Caco-2 (cell line): ENCODE measurements around the gene ALDH4A1. TPM values are rescaled to one million over a fixed set of nuclear protein-coding genes. Genes with fewer than 3 reads are reported as not detected.

Source experiments
- BruUV-seq: library from RNA; stranded (reverse); fragments of 400-500 nt; replicated peaks from 2 replicates; lab custom pipeline; 2021; lab: Mats Ljungman, UMichigan
- CTCF ChIA-PET: fragments of 300-600 bp; sonication (Branson Sonifier 250); formaldehyde crosslinking; loops from one replicate; lab custom pipeline; 2022; ENCODE audit warnings: antibody characterized with exemption; lab: Charles Lee
- POLR2A ChIA-PET: fragments of 300-600 bp; sonication (Branson Sonifier 250); formaldehyde crosslinking; loops from one replicate; lab custom pipeline; 2022; ENCODE audit warnings: antibody characterized with exemption; lab: Charles Lee
- DNase-seq, 2 experiments: peaks; one replicate each; pipeline versions ENCODE4 v3.0.0 to v3.0.0-alpha.2; 2020 to 2022
- H3K27me3 ChIP-seq: replicated peaks from 2 replicates; pipeline ENCODE4 v1.6.0; 2011; ENCODE audit warnings: low read length; ENCODE audit not compliant: control insufficient read depth, insufficient read depth
- H3K36me3 ChIP-seq: 2 replicates; pipeline ENCODE4 v1.5.1; 2011; ENCODE audit warnings: low read length; ENCODE audit not compliant: control insufficient read depth, insufficient read depth
- H3K4me1 ChIP-seq: fragments of 250-450 bp; sonication (Bioruptor Pico); 2 replicates; pipeline ENCODE4 v1.5.1; 2020; ENCODE audit warnings: mild to moderate bottlenecking
- H3K4me3 ChIP-seq: 2 replicates; pipeline ENCODE4 v1.5.1; 2011; ENCODE audit warnings: low read depth, mild to moderate bottlenecking, control low read depth, low read length
- H3K9me3 ChIP-seq: fragments of 250-450 bp; sonication (Bioruptor Pico); 2 replicates; pipeline ENCODE4 v1.5.1; 2020; ENCODE audit warnings: mild to moderate bottlenecking, moderate library complexity
- H3K27ac Mint-ChIP-seq: one replicate; pipeline ENCODE4 v1.8.0; 2022; ENCODE audit warnings: mixed read lengths; ENCODE audit not compliant: unreplicated experiment
- H3K27me3 Mint-ChIP-seq: one replicate; pipeline ENCODE4 v1.8.0; 2022; ENCODE audit warnings: mixed read lengths; ENCODE audit not compliant: insufficient read depth, unreplicated experiment
- H3K36me3 Mint-ChIP-seq: one replicate; pipeline ENCODE4 v1.8.0; 2022; ENCODE audit warnings: mild to moderate bottlenecking, mixed read lengths; ENCODE audit not compliant: insufficient read depth, unreplicated experiment
- H3K4me1 Mint-ChIP-seq: one replicate; pipeline ENCODE4 v1.8.0; 2022; ENCODE audit warnings: low read depth, mixed read lengths; ENCODE audit not compliant: unreplicated experiment
- H3K4me3 Mint-ChIP-seq: one replicate; pipeline ENCODE4 v1.8.0; 2022; ENCODE audit warnings: mild to moderate bottlenecking, moderate library complexity, mixed read lengths; ENCODE audit not compliant: unreplicated experiment
- H3K9me3 Mint-ChIP-seq: one replicate; pipeline ENCODE4 v1.8.0; 2022; ENCODE audit warnings: mixed read lengths; ENCODE audit not compliant: unreplicated experiment
- intact Hi-C: fragments of 100-400 bp; cut with micrococcal nuclease; formaldehyde crosslinking; loops from one replicate; pipeline ENCODE4 v1.10.0; 2022; ENCODE audit not compliant: unreplicated experiment
- total RNA-seq: library from RNA; stranded (reverse); gene quantifications from 2 replicates; pipeline ENCODE4 v1.2.3, GENCODE V29; 2022
- TF ChIP-seq, protein P1 (sequence below), 2 experiments: fragments of 200-600 bp in 1 of 2; IDR thresholded peaks; 1 replicate in 1 of 2; 2 replicates in 1 of 2; pipeline versions ENCODE4 v1.5.1 to v1.8.0; 2011 to 2022; ENCODE audit warnings: antibody characterized with exemption in 1 of 2, control low read depth in 1 of 2, inconsistent platforms in 1 of 2, low read depth in 1 of 2, low read length in 1 of 2, mild to moderate bottlenecking in 1 of 2, moderate library complexity in 1 of 2; ENCODE audit not compliant: insufficient read depth in 1 of 2, severe bottlenecking in 1 of 2, unreplicated experiment in 1 of 2

Gene ALDH4A1
- total RNA-seq, 1 experiment from 2014 or later = 18.0 TPM

DNA sequence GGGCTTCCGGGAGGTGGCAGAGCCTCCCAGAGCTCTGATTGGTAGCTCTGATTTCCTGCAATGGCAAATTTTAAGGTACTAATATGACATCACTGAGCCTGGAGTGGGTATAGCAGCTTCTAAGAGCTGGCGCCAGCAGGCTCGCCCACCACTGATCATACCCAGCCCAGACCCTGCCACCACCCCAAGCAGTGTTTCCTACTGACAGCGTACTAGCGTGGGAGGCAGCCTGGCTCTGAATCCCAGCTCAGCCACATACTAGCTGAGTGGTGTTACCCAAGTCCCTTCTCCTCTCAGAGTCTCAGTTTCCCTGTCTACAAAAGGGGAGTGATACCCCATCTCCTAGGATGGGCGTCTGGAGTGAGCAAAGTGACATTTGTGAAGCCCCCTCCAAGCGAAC is 13.0 kb upstream of the ALDH4A1 start:
- peaks cover 27% of the 10 kb centered on the region for H3K36me3 Mint-ChIP-seq
- BruUV-seq = no TSS peak
- H3K9me3 ChIP-seq = no peaks in the 10 kb centered on the region
- ChIA-PET CTCF (interaction anchor here (0.9 kb wide), 1 partner anchor 97 kb away, joined by 3 read pairs; no protein-coding TSS in a partner anchor), POLR2A (no interaction called here)
- H3K4me3 ChIP-seq = no peak overlapping the region
- H3K27me3 ChIP-seq = no peaks in the 10 kb centered on the region
- H3K27me3 Mint-ChIP-seq = no peaks in the 10 kb centered on the region
- intact Hi-C loops = no loop called here
- no peak overlapping the region for H3K27ac Mint-ChIP-seq
- no peak for DNase-seq
- TF ChIP-seq, protein P1, sequence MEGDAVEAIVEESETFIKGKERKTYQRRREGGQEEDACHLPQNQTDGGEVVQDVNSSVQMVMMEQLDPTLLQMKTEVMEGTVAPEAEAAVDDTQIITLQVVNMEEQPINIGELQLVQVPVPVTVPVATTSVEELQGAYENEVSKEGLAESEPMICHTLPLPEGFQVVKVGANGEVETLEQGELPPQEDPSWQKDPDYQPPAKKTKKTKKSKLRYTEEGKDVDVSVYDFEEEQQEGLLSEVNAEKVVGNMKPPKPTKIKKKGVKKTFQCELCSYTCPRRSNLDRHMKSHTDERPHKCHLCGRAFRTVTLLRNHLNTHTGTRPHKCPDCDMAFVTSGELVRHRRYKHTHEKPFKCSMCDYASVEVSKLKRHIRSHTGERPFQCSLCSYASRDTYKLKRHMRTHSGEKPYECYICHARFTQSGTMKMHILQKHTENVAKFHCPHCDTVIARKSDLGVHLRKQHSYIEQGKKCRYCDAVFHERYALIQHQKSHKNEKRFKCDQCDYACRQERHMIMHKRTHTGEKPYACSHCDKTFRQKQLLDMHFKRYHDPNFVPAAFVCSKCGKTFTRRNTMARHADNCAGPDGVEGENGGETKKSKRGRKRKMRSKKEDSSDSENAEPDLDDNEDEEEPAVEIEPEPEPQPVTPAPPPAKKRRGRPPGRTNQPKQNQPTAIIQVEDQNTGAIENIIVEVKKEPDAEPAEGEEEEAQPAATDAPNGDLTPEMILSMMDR (IDR thresholded peaks at IDR 0.05; ENCODE audit: insufficient read depth in 1 of 2, low read depth in 1 of 2, low read length in 1 of 2, severe bottlenecking in 1 of 2, unreplicated experiment in 1 of 2) = no peak
- H3K4me1 ChIP-seq = no peaks in the 10 kb centered on the region
- H3K4me1 Mint-ChIP-seq = peaks cover 7% of the 10 kb centered on the region
- H3K9me3 Mint-ChIP-seq = no peaks in the 10 kb centered on the region
- no peaks in the 10 kb centered on the region for H3K36me3 ChIP-seq
- H3K4me3 Mint-ChIP-seq = no peak overlapping the region

DNA sequence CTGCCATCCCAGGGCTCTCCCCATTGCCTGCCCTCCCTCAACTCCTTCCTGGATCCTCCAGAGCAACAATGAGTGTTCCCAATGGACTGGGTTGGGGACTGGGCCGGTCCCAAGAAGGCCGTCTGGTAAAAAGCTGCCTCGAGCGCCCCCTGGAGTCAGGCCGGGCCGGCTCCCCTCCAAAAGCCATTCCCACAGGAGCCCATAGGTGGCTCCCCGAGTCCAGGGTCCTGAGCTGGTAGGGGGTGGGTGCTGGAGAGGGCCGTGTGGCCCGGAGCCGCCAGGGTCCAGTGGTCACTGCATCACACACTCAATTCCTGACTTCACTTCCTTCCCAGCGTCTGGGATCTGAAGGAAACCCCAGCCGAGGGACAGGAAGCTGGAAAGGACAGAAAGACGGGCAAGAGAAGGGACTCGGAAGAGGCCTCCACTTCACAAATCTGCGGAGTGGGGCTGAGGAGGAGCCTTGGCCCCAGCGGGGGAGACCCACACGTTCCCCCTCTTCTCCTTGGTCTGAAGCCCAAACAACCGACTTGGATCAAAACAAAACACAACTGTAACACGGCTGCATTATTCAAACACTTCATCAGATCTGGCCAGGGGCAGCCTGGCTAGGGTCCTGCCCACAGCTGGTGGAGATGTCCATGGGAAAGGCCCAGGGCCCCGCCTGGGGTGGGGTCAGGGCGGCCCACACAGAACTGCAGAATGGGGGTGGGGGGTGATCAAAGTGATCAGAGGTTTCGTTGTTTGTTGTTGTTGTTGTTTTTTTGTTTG is 10.9 kb upstream of the ALDH4A1 start:
- Histone ChIP-seq H3K36me3 (no peaks in the 10 kb centered on the region), H3K4me1 (no peaks in the 10 kb centered on the region), H3K27me3 (no peaks in the 10 kb centered on the region), H3K4me3 (no peak overlapping the region), H3K9me3 (no peaks in the 10 kb centered on the region)
- H3K27me3 Mint-ChIP-seq = no peaks in the 10 kb centered on the region
- BruUV-seq = no TSS peak
- ChIA-PET CTCF (interaction anchor here (0.6 to 2.0 kb wide), 15 partner anchors 9 to 183 kb away, joined by 3 to 8 read pairs (median 3); partner anchors contain the start of gene ALDH4A1), POLR2A (interaction anchor here (0.6 kb wide), 1 partner anchor 139 kb away, joined by 3 read pairs; no protein-coding TSS in a partner anchor)
- no peak overlapping the region for H3K27ac Mint-ChIP-seq
- intact Hi-C loops = loop anchor here (5.0 kb wide), 1 partner anchor 99 kb away; no protein-coding TSS in a partner anchor
- peak; percentile 66 to 79 for DNase-seq
- no peaks in the 10 kb centered on the region for H3K9me3 Mint-ChIP-seq
- TF ChIP-seq, protein P1 (IDR thresholded peaks at IDR 0.05; ENCODE audit: insufficient read depth in 1 of 2, low read depth in 1 of 2, low read length in 1 of 2, severe bottlenecking in 1 of 2, unreplicated experiment in 1 of 2) = peak; percentile 75 to 89
- H3K36me3 Mint-ChIP-seq = peaks cover 27% of the 10 kb centered on the region
- no peak overlapping the region for H3K4me3 Mint-ChIP-seq
- H3K4me1 Mint-ChIP-seq = peaks cover 7% of the 10 kb centered on the region

DNA sequence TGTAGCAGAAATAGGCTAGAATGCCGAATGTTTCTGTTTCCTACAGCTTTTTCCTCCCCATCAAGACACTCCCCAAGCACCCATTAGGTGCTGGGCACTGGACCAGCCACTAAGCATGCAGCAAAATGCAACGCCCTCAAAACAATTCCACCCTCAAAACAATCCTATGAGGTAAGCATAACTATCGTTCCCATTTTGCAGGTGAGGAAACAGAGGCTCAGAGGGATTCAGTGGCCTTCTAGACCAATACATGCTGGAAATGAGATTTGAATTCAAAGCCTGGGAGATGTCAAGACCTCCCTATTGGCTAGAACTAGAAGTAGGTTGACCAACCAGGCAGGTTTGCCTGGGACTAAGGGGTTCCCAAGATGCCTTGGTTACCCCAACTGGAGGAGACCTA is 10.2 kb upstream of the ALDH4A1 start:
- no TSS peak for BruUV-seq
- H3K36me3 Mint-ChIP-seq = peaks cover 27% of the 10 kb centered on the region
- peaks cover 7% of the 10 kb centered on the region for H3K4me1 Mint-ChIP-seq
- H3K36me3 ChIP-seq = no peaks in the 10 kb centered on the region
- H3K27me3 Mint-ChIP-seq = no peaks in the 10 kb centered on the region
- no peaks in the 10 kb centered on the region for H3K4me1 ChIP-seq
- CTCF ChIA-PET = interaction anchor here (0.9 to 2.0 kb wide), 7 partner anchors 17 to 190 kb away, joined by 3 to 7 read pairs (median 3); no protein-coding TSS in a partner anchor
- TF ChIP-seq, protein P1 (IDR thresholded peaks at IDR 0.05; ENCODE audit: insufficient read depth in 1 of 2, low read depth in 1 of 2, low read length in 1 of 2, severe bottlenecking in 1 of 2, unreplicated experiment in 1 of 2) = no peak
- no peak overlapping the region for H3K4me3 Mint-ChIP-seq
- intact Hi-C loops = loop anchor here (5.0 kb wide), 1 partner anchor 100 kb away; no protein-coding TSS in a partner anchor
- DNase-seq = no peak
- H3K9me3 ChIP-seq = no peaks in the 10 kb centered on the region
- H3K4me3 ChIP-seq = no peak overlapping the region
- no peaks in the 10 kb centered on the region for H3K9me3 Mint-ChIP-seq
- no peaks in the 10 kb centered on the region for H3K27me3 ChIP-seq
- no peak overlapping the region for H3K27ac Mint-ChIP-seq
- POLR2A ChIA-PET = no interaction called here
